Vein endothelial cell (primary cell): ENCODE results near the gene C10orf62. TPM values are rescaled to one million over a fixed set of nuclear protein-coding genes. Genes with fewer than 3 reads are reported as not detected.

Experiments
- total RNA-seq: library from RNA; depleted of rRNA; stranded (reverse); fragments of >200 nt; gene quantifications from 2 replicates; pipeline ENCODE4 v1.2.3, GENCODE V29; 2012

Gene C10orf62, protein sequence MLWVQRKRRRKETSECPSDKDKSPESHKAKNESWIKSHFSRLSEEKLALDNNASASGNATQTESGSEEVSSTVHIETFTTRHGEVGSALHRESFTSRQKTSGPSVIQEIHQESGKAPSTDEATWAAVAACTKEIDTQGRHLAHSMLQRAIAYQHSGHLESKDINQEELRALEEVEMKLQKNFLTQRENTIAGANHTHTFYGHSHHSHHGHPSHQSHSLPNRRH
- 0.10 TPM in 1 of 2 replicates, not detected in the other for total RNA-seq

DNA sequence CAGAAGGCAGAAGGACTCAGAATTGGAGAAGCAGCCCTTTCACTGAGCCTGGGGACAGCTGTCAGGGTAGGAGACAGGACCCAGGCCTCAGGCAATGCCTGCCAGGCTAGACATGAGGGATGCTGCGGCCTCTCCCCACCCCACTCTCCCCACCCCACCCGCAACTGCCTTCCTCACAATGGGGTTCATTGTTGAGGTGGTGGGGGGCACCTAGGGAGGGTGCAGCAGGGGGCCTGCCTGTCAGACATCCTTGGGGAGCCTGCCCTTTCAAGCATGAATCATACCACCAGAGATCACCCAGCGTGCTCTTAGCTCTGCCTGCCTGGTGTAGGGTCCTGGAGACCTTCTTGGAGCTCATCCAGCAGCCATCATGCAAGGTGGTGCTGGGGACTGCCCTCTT lies at the start of gene C10orf62:
Gene C10orf62, plus strand, starts transcription at position 243 of the 400 bp plus-strand sequence. CDS start 177 bp downstream, outside the sequence.

DNA sequence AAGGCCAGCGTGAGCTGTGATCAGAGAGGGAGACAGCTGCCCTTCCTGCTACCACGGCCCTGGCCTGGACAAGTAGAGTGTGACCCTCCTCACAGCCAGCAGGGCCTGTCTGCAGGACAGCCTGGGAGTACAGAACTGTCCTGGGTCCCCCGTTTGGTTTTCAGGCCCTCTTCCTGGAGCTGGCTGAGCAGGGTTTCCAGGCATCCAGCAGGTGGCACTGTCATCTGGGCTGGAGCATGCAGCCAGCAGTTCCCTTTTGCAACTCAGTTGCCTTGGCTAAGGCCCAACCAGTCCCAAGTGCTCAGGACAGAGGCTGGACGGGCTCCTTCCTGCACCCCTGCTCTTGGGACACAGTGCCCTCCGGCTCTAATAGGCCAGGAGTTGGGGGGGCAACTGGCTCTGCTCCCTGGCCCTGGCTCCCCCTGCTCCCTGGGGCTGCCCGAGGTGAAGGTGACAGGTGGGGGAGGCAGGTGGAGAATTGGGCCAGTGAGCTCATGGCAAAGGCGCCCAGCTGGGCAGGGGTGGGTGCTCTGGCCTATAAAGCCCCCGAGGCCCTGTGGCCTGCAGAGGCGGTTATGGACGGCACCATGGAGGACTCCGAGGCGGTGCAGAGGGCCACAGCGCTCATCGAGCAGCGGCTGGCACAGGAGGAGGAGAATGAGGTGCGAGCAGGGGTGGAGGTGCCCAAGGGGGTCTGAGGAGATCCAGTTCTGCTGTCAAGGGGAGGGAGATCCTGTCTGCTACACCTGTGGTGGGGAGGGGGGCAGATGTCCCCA lies 17.1 kb upstream of the C10orf62 start, which contains the start of gene ANKRD2:
Gene ANKRD2, plus strand, starts transcription at position 566 of the 776 bp plus-strand sequence. Its CDS starts 10 bp downstream, at position 576.

DNA sequence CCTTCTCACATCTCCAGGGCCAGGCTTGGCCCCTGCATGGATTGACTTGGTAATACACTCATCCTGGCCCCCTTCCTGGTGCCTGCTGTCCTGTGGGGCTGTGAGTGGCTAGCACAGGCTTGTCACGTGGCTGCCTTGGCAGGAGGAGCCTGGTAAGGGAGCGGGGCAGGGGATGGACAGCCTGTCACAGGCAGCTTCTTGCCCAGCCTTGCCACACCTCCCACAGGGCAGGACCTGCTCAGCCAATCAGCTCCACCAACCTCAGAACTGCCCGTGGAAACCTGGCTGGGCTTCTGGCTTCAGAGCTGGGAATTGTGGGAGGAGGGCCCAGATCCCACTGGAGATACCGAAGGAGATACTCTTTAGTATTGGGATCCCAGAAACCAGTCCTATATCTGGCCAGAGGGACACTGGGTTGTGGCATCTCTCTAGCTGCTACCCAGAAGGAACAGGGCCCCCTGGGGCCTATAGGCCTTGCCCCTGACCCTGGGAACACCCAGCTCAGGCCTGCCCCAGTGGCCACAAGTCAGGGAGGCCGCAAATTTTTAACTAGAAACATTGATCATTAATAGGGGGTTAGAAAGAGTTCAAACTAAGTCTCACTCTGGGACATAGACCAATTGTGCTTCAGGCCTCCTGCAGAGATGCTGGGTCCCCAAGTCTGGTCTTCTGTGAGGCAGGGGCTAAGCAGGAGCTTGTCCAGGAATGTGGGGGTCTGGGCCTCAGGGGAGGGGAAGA lies 5.3 kb upstream of the C10orf62 start, which contains the start of gene HOGA1:
Gene HOGA1, plus strand, starts transcription at position 330 of the 738 bp plus-strand sequence. Its CDS starts 315 bp downstream, at position 645.

DNA sequence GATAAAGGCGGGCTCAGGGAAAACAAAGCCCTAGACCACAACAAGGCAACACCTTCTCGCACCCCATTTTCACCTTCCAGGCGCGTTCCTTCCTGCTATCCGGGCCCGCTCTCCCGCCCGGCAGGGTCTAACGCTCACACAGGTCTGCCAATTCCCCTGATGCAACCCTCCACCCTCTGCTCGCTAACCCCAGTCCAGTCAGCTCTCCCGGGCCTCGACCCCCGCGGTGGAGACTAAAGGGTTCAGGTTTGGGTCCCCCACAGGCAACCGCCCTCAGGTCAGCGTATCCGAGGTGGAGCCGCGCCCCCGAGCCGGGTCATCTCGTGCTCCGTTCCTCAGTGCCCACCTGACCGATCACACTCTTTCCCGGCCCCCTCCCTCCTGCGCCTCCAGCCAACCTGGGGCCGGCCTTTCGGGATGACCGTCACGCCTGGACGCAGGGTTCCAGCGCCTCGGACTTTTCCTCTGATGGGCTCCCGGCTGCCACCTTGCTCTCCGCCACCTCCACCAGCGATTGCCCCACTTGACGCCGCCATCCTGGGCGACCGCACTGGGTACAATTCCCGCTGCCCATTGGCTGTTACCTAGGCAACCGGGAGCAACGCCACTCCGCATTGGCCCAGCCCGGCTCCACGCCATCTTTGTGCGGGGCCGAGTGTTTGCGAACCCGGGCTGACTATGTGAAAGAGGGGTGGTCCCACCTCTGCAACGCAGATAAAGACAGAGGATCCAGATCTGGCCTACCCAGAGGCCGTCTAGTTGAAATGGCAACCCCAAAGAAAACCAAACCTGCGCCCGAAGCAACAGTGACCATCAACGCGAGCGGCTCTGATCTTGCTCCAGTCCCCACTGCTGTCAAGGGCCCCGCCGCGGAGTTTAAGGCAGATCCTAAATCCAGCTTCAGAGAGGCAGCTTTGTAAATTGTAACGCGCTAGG lies 43.7 kb downstream of the C10orf62 start, which contains the start of gene MORN4:
Gene MORN4, minus strand, starts transcription at position 552 of the 936 bp plus-strand sequence. CDS start 13,847 bp downstream, outside the sequence.

DNA sequence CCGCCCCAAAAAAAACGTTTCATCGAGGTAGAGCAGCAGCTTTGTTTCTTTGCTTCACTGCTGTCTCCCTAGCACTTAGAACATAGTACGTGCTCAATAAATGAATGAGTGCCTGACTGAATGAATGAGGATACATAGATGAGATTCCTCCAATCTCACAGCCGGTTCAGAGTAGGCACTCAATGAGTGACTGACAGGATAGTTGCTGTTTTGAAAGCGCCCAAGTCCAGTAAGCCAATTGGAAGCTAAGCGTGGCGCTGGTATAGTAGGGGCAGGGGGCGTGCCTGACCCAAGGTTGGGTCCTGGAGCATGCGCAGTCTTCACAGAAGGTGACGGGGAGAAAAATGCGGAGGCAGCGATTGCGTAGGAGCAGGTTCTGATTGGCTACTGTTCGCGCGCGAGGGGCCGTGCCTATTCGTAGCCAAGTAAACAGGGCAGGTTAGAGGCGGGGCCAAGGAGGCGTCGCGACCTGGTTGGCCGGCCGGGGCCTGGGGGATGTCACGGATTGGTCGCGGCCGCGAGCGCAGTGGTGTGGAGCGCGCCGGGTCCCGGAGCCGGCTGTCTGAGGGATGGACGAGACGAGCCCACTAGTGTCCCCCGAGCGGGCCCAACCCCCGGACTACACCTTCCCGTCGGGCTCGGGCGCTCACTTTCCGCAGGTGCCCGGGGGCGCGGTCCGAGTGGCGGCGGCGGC lies 50.8 kb downstream of the C10orf62 start, which contains the start of gene PI4K2A:
Gene PI4K2A, plus strand, starts transcription at position 498 of the 694 bp plus-strand sequence. Its CDS starts 72 bp downstream, at position 570.

Other genes starting within 250 kb of the C10orf62 start
- 24.8 and 25.0 TPM in 2 replicates for gene RRP12, start 188.4 kb upstream of the C10orf62 start, total RNA-seq
- gene PGAM1, start 163.5 kb upstream of the C10orf62 start, total RNA-seq, result 491 and 495 TPM in 2 replicates
- gene EXOSC1, start 143.7 kb upstream of the C10orf62 start, total RNA-seq, result 38.2 and 45.1 TPM in 2 replicates
- 56.7 and 56.8 TPM in 2 replicates for gene ZDHHC16, start 143.5 kb upstream of the C10orf62 start, total RNA-seq
- 117 and 122 TPM in 2 replicates for gene MMS19, start 91.3 kb upstream of the C10orf62 start, total RNA-seq
- gene UBTD1, start 90.8 kb upstream of the C10orf62 start, total RNA-seq, result 76.6 and 84.6 TPM in 2 replicates
- gene ANKRD2, start 16.9 kb upstream of the C10orf62 start, total RNA-seq, result 0.65 and 1.1 TPM in 2 replicates
- gene HOGA1, start 5.3 kb upstream of the C10orf62 start, total RNA-seq, result 0.33 and 0.38 TPM in 2 replicates
- 0.76 and 2.9 TPM in 2 replicates for gene MORN4, start 43.8 kb downstream of the C10orf62 start, total RNA-seq
- 16.2 and 17.3 TPM in 2 replicates for gene PI4K2A, start 51.0 kb downstream of the C10orf62 start, total RNA-seq
- 2.9 and 3.9 TPM in 2 replicates for gene AVPI1, start 97.5 kb downstream of the C10orf62 start, total RNA-seq
- gene MARVELD1, start 124.0 kb downstream of the C10orf62 start, total RNA-seq, result 46.7 and 54.4 TPM in 2 replicates
- gene ZFYVE27, start 147.4 kb downstream of the C10orf62 start, total RNA-seq, result 16.7 and 21.9 TPM in 2 replicates
- not detected in 2 replicates for gene SFRP5, start 182.3 kb downstream of the C10orf62 start, total RNA-seq